Ramos (cell line): ENCODE data around the gene SMIM38.

Experiments
- in situ Hi-C: fragments of 300-500 bp; cut with MboI; formaldehyde crosslinking; loops from one replicate; pipeline ENCODE4 v1.14.3; 2022; ENCODE audit warnings: low sequenced_read_pairs; ENCODE audit not compliant: unreplicated experiment

The SMIM38 gene

GRCh38 chr11:69155302-69156234 is at the start of gene SMIM38:
Gene SMIM38, plus strand, starts transcription at chr11:69155935. Its CDS starts 1,912 bp downstream, at chr11:69157847.
- in situ Hi-C loops: no loop called here

GRCh38 chr11:69106031-69106811 is 49.5 kb upstream of the SMIM38 start:
- in situ Hi-C loops: loop anchor here (5.0 kb wide), 1 partner anchor 536 kb away; the partner anchor contains the start of gene CCND1

GRCh38 chr11:69107413-69107812 is 48.3 kb upstream of the SMIM38 start:
- in situ Hi-C loops: loop anchor here (5.0 kb wide), 1 partner anchor 535 kb away; the partner anchor contains the start of gene CCND1

- in situ Hi-C loops: loop anchor here (5.0 kb wide), 1 partner anchor 534 kb away; the partner anchor contains the start of gene CCND1
Measured at GRCh38 chr11:69108030-69108429, 47.7 kb upstream of the SMIM38 start.

GRCh38 chr11:69108559-69108958 is 47.2 kb upstream of the SMIM38 start:
- in situ Hi-C loops: loop anchor here (5.0 kb wide), 1 partner anchor 534 kb away; the partner anchor contains the start of gene CCND1

- in situ Hi-C loops: loop anchor here (5.0 kb wide), 1 partner anchor 533 kb away; the partner anchor contains the start of gene CCND1
Measured at GRCh38 chr11:69109101-69109500, 46.6 kb upstream of the SMIM38 start.

- in situ Hi-C loops: no loop called here
Measured at GRCh38 chr11:69110451-69110850, 45.3 kb upstream of the SMIM38 start.

GRCh38 chr11:69111624-69112542 is 43.9 kb upstream of the SMIM38 start:
- in situ Hi-C loops: no loop called here

- in situ Hi-C loops: no loop called here
Measured at GRCh38 chr11:69113226-69113625, 42.5 kb upstream of the SMIM38 start.

GRCh38 chr11:69113646-69114340 is 41.9 kb upstream of the SMIM38 start:
- in situ Hi-C loops: no loop called here

- in situ Hi-C loops: no loop called here
Measured at GRCh38 chr11:69114362-69114761, 41.4 kb upstream of the SMIM38 start.

GRCh38 chr11:69114811-69115523 is 40.8 kb upstream of the SMIM38 start:
- in situ Hi-C loops: no loop called here

GRCh38 chr11:69115586-69116560 is 39.9 kb upstream of the SMIM38 start:
- in situ Hi-C loops: no loop called here

GRCh38 chr11:69116671-69117070 is 39.1 kb upstream of the SMIM38 start:
- in situ Hi-C loops: no loop called here

GRCh38 chr11:69119190-69119589 is 36.5 kb upstream of the SMIM38 start:
- in situ Hi-C loops: no loop called here

- in situ Hi-C loops: no loop called here
Measured at GRCh38 chr11:69120096-69120875, 35.4 kb upstream of the SMIM38 start.

GRCh38 chr11:69121021-69121420 is 34.7 kb upstream of the SMIM38 start:
- in situ Hi-C loops: no loop called here
